Ishikawa (cell line): ENCODE measurements around the gene ATP6V1F.

Experiments
- CREB1 ChIP-seq: IDR thresholded peaks from 2 replicates; pipeline ENCODE4 v1.6.1; 2012; ENCODE audit warnings: low read depth
- EP300 ChIP-seq: IDR thresholded peaks from 2 replicates; pipeline ENCODE4 v1.6.1; 2012; ENCODE audit warnings: borderline replicate concordance
- FOXM1 ChIP-seq: IDR thresholded peaks from 2 replicates; pipeline ENCODE4 v1.6.1; 2012; ENCODE audit warnings: low read depth, borderline replicate concordance
- MAX ChIP-seq: IDR thresholded peaks from 2 replicates; pipeline ENCODE4 v1.6.1; 2012
- TCF12 ChIP-seq: IDR thresholded peaks from 2 replicates; pipeline ENCODE4 v1.6.1; 2012; ENCODE audit warnings: low read depth

- TF ChIP-seq MAX (no peak), FOXM1 (no peak), EP300 (no peak), TCF12 (no peak), CREB1 (no peak)
These were observed 40.3 kb downstream of the ATP6V1F start for GRCh38 chr7:128902761-128903585.
